K562 (cell line): ENCODE measurements around the gene C22orf39. TPM values are rescaled to one million over a fixed set of nuclear protein-coding genes. Genes with fewer than 3 reads are reported as not detected.

Source experiments
- ATF4 ChIP-seq: fragments of 450-650 bp; formaldehyde crosslinking; IDR thresholded peaks from 2 replicates; pipeline ENCODE4 v1.4.0; 2022; ENCODE audit warnings: mild to moderate bottlenecking, moderate library complexity
- CBX3 ChIP-seq, 2 experiments: IDR thresholded peaks; 1 replicate in 1 of 2; 2 replicates in 1 of 2; pipeline ENCODE4 v1.6.1; 2012; ENCODE audit warnings: inconsistent platforms in 2 of 2, low read length in 2 of 2, borderline replicate concordance in 1 of 2, control low read depth in 1 of 2
- ETV6 ChIP-seq, 3 experiments: fragments of 150-350 bp in 1 of 3; sonication (generic) in 1 of 3; formaldehyde crosslinking in 1 of 3; IDR thresholded peaks; 2 replicates each; pipeline versions ENCODE4 v1.6.1 to v1.8.0; 2014 to 2022; ENCODE audit warnings: borderline replicate concordance in 2 of 3, low read depth in 2 of 3, antibody characterized with exemption in 1 of 3, low read length in 1 of 3, mild to moderate bottlenecking in 1 of 3, missing genetic modification reagents in 1 of 3
- HLTF ChIP-seq: fragments of 450-650 bp; IDR thresholded peaks from 2 replicates; pipeline ENCODE4 v1.6.1; 2016
- KDM2B ChIP-seq: fragments of 250-450 bp; sonication (Bioruptor Pico); IDR thresholded peaks from 2 replicates; pipeline ENCODE4 v1.8.0; 2021; ENCODE audit warnings: mild to moderate bottlenecking, moderate library complexity
- NR2C1 ChIP-seq, 2 experiments: fragments of 450-650 bp; IDR thresholded peaks; 2 replicates each; pipeline ENCODE4 v1.6.1; 2017; ENCODE audit warnings: mild to moderate bottlenecking in 2 of 2, antibody characterized with exemption in 1 of 2, inconsistent platforms in 1 of 2, missing compliant biosample characterization in 1 of 2, missing genetic modification characterization in 1 of 2
- RBM14 ChIP-seq: fragments of 200-400 bp; formaldehyde crosslinking; IDR thresholded peaks from 2 replicates; pipeline ENCODE4 v1.6.1; 2018; ENCODE audit warnings: low read depth, mild to moderate bottlenecking, low read length, moderate library complexity, borderline replicate concordance; ENCODE audit not compliant: insufficient read depth
- RBM39 ChIP-seq: fragments of 200-400 bp; formaldehyde crosslinking; optimal IDR thresholded peaks from 2 replicates; pipeline ENCODE3; 2018; ENCODE audit warnings: low read depth, low read length
- RHOXF2B ChIP-seq: fragments of 250-450 bp; sonication (Bioruptor Pico); conservative IDR thresholded peaks from 2 replicates; pipeline ENCODE4 v1.5.1; 2021
- SMARCE1 ChIP-seq: fragments of 450-650 bp; IDR thresholded peaks from 2 replicates; pipeline ENCODE4 v1.7.1; 2016; ENCODE audit warnings: mild to moderate bottlenecking
- SNRNP70 ChIP-seq: fragments of 200-400 bp; formaldehyde crosslinking; optimal IDR thresholded peaks from 2 replicates; pipeline ENCODE3; 2017; ENCODE audit warnings: low read depth, low read length
- TEAD1 ChIP-seq, 2 experiments: fragments of 450-650 bp in 1 of 2; sonication (generic) in 1 of 2; formaldehyde crosslinking; IDR thresholded peaks; 2 replicates each; pipeline versions ENCODE4 v1.4.0 to v1.8.0; 2020 to 2022; ENCODE audit warnings: mild to moderate bottlenecking in 2 of 2, missing genetic modification reagents in 1 of 2
- TRIM24 ChIP-seq, 2 experiments: fragments of 450-650 bp; IDR thresholded peaks; 2 replicates each; pipeline ENCODE4 v1.6.1; 2016
- TRIM28 ChIP-seq: fragments of 450-650 bp; IDR thresholded peaks from 2 replicates; pipeline ENCODE4 v1.6.1; 2017
- TSHZ1 ChIP-seq: fragments of 250-450 bp; sonication (Bioruptor Pico); IDR thresholded peaks from 2 replicates; pipeline ENCODE4 v1.4.0; 2020; ENCODE audit warnings: mild to moderate bottlenecking, moderate library complexity
- ZNF133 ChIP-seq: fragments of 250-450 bp; sonication (Bioruptor Pico); IDR thresholded peaks from 2 replicates; pipeline ENCODE4 v1.4.0; 2020; ENCODE audit warnings: mild to moderate bottlenecking
- ZNF408 ChIP-seq: fragments of 250-450 bp; sonication (Bioruptor Pico); IDR thresholded peaks from 2 replicates; pipeline ENCODE4 v1.4.0; 2020; ENCODE audit warnings: low read depth, mild to moderate bottlenecking, moderate library complexity
- ZNF445 ChIP-seq: fragments of 250-450 bp; sonication (Bioruptor Pico); IDR thresholded peaks from 2 replicates; pipeline ENCODE4 v1.4.0; 2020; ENCODE audit warnings: low read depth, mild to moderate bottlenecking, moderate library complexity
- ZNF518B ChIP-seq: fragments of 250-450 bp; sonication (Bioruptor Pico); IDR thresholded peaks from 2 replicates; pipeline ENCODE4 v1.5.0; 2021; ENCODE audit warnings: mild to moderate bottlenecking, moderate library complexity
- polyA plus RNA-seq, 8 experiments: library from polyadenylated mRNA; depleted of rRNA in 4 of 8; stranded (reverse) in 5 of 8; unstranded in 3 of 8; fragments of >200 nt; fragmentation: Nextera tagmentation in 2 of 8; fragmentation: Illumina TruSeq in 1 of 8; extraction: Ambion mirVana in 2 of 8; extraction: Trizol in 1 of 8; gene quantifications; 2 replicates each; pipeline versions ENCODE4 v1.2.1 to v1.2.3, GENCODE V29; 2011 to 2014; ENCODE audit warnings: inconsistent platforms in 1 of 8, missing spikeins in 1 of 8
- total RNA-seq, 7 experiments: library from RNA; depleted of rRNA in 6 of 7; stranded (reverse); fragments of >200 nt in 6 of 7; fragmentation: Illumina TruSeq in 2 of 7; extraction: Trizol in 2 of 7; gene quantifications; 2 replicates each; pipeline versions ENCODE4 v1.2.1 to v1.2.3, GENCODE V29; 2011 to 2021; ENCODE audit warnings: low replicate concordance in 1 of 7

C22orf39 gene
- total and polyA plus RNA-seq, 9 of the 15 experiments (the other 6 are each of a cell fraction or from before 2014, with no cell fraction given) = 20.4 to 139 (median 66.8) TPM

GRCh38 chr22:19446603-19447329 lies 745 bp downstream of the C22orf39 start (continued):
- TF ChIP-seq ZNF518B = no peak
- no peak for TF ChIP-seq RBM14
- TF ChIP-seq KDM2B (CRISPR knock-in tag) = 0 out of 2 replicates have a peak, but pooled peaks have one; percentile 44
- TF ChIP-seq ZNF445 = 0 out of 2 replicates have a peak, but pooled peaks have one; percentile 47
- TF ChIP-seq ATF4 (CRISPR knock-in tag) = 0 out of 2 replicates have a peak, but pooled peaks have one; percentile 37
- TF ChIP-seq ZNF408 = peak; percentile 75; the same call in 1 of the 2 replicates
- 0 out of 2 replicates have a peak, but pooled peaks have one; percentile 51 for TF ChIP-seq ZNF133 (CRISPR knock-in tag)
- peak; percentile 71 for TF ChIP-seq SNRNP70
- TF ChIP-seq RHOXF2B (CRISPR knock-in tag) = no peak
- TF ChIP-seq NR2C1 (IDR thresholded peaks at IDR 0.05) = no peak
- TF ChIP-seq NR2C1 (tag; IDR thresholded peaks at IDR 0.05) = 0 out of 2 replicates have a peak, but pooled peaks have one; percentile 20
- 0 out of 2 replicates have a peak, but pooled peaks have one; percentile 11 for TF ChIP-seq TSHZ1 (CRISPR knock-in tag)
- TF ChIP-seq TEAD1 (CRISPR knock-in tag; IDR thresholded peaks at IDR 0.05) = 0 out of 4 replicates have a peak, but pooled peaks of 1 of the 2 experiments have one; percentile 54
- TF ChIP-seq TRIM28 = peak; percentile 87
- TF ChIP-seq HLTF = 0 out of 2 replicates have a peak, but pooled peaks have one; percentile 48
- peak; percentile 36 to 51; a peak in 2 of 3 replicates for TF ChIP-seq CBX3 (IDR thresholded peaks at IDR 0.05; ENCODE audit: borderline replicate concordance in 1 of 2, low read length in 2 of 2)
- peak; percentile 89 for TF ChIP-seq RBM39
- 0 out of 4 replicates have a peak, but pooled peaks of 1 of the 2 experiments have one; percentile 5 for TF ChIP-seq ETV6 (IDR thresholded peaks at IDR 0.05; ENCODE audit: borderline replicate concordance in 1 of 2, low read depth in 2 of 2, low read length in 1 of 2)
- TF ChIP-seq ETV6 (CRISPR knock-in tag; IDR thresholded peaks at IDR 0.05; ENCODE audit: borderline replicate concordance) = no peak
- TF ChIP-seq TRIM24 (IDR thresholded peaks at IDR 0.05) = 0 out of 4 replicates have a peak, but pooled peaks of 1 of the 2 experiments have one; percentile 61
- TF ChIP-seq SMARCE1 = peak; percentile 73
